Inflammatory macrophage (primary cell): ENCODE results near the gene PPP4R2.
A peak's percentile ranks its signal among the peaks of the same experiment; 100 is the strongest.

Experiments used
- DNase-seq, 2 donors: peaks; one replicate each; pipeline ENCODE4 v3.0.0-alpha.2; 2020 to 2022

PPP4R2 gene

DNA sequence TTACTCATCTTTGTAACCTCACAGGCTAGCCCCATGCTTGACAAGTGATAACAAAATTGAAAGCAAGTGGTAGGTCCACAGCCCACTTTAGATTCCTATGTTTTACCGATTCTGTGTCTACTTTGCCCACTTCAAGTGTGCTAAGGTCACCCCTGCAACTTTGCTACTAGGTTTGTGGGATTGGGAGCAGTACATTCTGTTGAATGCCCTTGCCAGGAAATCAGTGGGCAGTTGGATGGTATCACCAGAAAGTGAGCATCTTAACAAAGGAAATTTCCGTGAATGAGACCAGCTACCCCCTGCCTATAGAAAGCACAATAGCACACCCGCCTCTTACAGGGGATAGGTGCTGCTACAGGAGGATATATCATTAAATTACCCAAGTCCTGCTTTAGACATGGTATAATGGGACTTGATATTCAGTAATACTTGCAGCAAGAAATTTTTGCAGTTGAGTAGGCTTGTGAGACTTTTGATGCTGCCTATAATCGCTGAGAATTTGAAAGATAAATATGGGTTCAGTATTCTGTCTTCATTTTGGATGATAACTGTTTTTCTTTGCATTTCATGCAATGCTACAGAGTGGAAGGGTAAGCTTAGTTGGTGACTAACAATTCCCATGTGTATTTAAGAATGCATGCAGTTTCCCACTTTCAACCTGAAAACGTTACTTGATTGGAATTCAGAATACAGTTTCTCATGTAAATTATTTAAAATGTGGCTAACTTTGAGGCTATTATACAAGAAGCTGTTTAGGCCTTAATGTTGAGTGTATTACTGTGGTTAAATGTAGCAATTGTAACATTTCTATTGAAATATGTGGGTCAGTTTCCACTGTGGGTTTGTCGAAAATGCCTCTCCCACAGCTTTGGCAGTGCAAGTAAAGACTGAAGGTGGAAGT, 74.3 kb downstream of the PPP4R2 start:
- DNase-seq, result no peak

GRCh38 chr3:73071952-73072351, 75.3 kb downstream of the PPP4R2 start:
- no peak for DNase-seq

GRCh38 chr3:73072634-73073033, 76.0 kb downstream of the PPP4R2 start:
- peak in 1 of 2 donors; percentile 3 for DNase-seq

- DNase-seq, result no peak
Measured at GRCh38 chr3:73073091-73073707, 76.6 kb downstream of the PPP4R2 start.

GRCh38 chr3:73074781-73075180, 78.2 kb downstream of the PPP4R2 start:
- DNase-seq, result no peak

- DNase-seq, result no peak
Measured at GRCh38 chr3:73080216-73080966, 83.8 kb downstream of the PPP4R2 start.

DNA sequence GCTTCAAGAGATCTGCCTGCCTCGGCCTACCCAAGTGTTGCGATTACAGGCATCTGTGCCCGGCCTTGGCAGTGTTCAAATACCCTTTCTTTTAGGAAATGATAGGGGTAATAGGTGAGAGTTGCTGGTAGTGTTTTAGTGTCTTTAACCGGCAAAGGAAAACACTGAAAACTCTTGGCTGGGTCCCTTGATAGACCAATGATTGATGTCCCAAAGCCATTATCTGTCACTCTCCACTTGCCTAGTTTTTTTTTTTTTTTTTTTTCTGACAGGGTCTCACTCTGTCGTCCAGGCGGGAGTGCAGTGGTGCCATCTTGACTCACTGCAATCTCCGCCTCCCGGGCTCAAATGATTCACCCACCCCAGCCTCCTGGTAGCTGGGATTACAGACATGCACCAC, 84.5 kb downstream of the PPP4R2 start:
- no peak for DNase-seq

DNA sequence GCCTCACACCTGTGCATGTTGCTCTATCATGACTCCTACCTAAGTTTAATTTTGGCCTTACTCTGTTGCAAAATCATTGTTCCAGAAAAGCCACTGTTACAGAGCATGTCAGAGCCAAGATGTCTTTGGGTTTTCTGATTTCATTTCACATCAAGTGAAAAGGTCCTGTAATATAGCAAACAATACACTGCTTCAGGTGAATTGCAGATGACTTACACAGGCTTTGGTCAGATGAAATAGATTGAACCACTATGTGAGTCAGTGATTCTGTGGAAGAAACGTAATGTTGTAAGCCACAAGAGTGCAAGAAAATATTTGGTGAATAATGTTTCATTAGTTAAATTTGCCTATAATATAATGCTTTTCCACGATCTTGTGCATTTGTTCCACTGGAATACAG, 87.6 kb downstream of the PPP4R2 start:
- DNase-seq, result no peak

DNA sequence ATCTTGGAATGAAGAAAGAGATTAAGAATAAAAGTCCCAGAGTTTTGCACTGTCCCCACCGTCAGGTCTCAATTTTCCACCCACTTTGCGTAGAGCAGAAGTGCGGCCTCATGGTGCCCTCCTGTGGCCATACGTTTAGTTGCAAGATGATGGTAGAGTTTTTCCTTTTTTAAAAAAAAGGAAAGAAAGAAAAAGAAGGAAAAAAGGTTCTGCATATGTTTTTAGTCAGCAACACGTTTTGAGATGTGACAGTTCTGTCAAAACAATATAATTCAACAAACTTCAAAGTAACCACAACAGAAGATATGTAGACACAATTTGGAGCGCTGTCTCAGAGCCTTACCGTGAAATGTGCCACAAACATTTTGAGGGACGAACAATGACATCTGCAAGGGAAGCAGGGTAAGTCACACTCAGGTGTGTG, 89.5 kb downstream of the PPP4R2 start:
- DNase-seq, result peak; percentile 25 to 44

- DNase-seq, result peak; percentile 21 to 38
Measured at GRCh38 chr3:73094129-73094528, 97.5 kb downstream of the PPP4R2 start.

DNA sequence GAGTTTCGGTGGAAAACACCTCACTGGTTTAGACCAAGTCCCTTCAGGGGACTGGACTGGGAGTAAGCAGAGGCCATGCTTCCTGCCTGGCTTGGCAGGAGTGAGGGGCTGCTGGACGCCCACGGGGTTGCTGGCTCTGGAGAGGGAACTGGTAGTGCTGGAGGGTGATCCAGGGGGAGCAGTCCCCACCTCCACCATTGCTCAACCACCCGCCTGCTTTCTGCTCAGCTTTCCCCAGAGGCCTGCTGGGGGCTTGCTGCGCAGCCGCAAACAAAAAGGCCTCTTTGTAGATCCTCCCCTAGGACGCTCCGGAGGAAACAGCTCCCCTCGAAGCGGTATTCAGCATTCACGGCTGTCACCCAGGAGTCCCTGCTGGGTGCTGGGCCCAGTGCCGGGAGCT, 98.3 kb downstream of the PPP4R2 start:
- peak in 1 of 2 donors; percentile 13 for DNase-seq

GRCh38 chr3:73096169-73096568, 99.6 kb downstream of the PPP4R2 start:
- DNase-seq, result no peak

- DNase-seq, result no peak
Measured at GRCh38 chr3:73098026-73098425, 101.4 kb downstream of the PPP4R2 start.

DNA sequence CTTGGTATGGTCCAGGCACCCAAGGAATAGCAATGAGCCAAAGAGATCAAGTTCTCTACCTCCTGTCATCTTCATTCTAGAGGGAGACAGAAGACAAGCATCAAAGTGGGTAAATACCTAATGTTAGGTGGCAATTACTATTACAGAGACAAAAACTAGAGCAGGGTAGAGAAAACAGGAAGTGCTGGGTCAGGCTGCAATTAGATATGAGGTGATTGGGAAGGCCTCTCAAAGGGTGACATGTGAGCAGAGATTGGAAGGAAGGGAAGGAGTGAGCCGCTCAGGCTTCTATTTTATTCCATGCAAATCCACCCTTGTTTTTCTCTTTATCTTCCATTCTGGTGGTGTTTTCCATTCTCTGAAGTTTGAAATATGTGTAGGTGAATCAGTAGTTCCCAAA, 102.3 kb downstream of the PPP4R2 start:
- peak in 1 of 2 donors; percentile 14 for DNase-seq

DNA sequence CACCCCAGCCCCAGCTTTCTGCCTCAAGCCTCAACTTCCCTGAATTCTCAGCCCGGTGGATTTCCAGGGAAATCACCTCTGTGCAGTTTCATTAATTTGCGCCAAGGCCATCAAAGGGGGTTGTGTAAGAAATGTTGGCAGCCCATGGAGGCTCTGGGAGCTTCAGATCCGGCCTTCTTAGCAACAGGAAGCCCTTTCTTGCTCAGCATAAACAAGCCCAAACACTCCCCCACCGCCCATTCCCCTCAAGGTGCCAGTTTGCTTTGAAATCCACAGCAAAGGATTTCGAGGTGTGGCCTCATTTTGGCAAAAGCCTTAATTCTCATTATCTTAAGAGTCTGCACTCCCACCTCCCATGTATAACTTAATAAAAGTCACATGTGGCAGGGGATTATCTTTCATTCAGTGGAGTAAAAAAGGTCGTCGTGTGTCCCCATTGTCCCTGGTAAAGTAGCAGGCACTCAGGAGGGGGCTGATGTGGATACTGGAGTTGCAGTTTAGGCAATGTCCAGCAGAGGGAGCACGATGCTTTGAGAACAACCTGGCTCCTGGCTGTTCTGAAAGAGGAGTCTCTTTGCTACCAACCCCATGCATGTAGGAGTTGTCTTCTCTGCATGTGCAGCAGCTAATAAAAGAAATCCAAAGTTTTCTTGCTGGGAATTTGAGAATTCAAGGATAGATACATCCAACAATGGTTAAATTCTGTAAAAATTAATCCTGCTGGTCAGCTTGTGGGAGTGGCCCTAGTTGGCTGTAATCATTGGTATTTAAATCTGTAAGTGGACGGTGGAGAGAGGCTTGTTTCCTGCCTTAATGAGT, 104.3 kb downstream of the PPP4R2 start:
- DNase-seq, result peak; percentile 82

DNA sequence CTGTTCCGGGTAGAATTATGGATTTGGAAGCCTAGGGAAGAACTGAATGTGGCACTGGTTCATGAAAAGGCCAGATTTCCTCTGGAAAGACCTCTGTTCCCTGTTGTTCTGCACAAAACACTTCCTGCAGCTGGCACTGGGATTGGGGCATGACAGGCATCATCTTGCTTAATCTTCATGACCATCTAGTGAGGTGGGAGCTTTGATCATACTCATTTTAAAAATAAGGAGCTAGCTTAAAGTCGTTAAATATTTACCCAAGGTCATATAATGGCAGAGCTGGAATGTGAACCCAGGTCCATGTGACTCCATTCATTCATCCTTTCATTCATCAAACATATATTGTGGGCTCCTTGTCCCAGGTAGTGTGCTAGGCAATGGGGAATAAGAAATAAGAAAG, 105.3 kb downstream of the PPP4R2 start:
- DNase-seq, result no peak

- no peak for DNase-seq
Measured at GRCh38 chr3:73107215-73107614, 110.6 kb downstream of the PPP4R2 start.

DNA sequence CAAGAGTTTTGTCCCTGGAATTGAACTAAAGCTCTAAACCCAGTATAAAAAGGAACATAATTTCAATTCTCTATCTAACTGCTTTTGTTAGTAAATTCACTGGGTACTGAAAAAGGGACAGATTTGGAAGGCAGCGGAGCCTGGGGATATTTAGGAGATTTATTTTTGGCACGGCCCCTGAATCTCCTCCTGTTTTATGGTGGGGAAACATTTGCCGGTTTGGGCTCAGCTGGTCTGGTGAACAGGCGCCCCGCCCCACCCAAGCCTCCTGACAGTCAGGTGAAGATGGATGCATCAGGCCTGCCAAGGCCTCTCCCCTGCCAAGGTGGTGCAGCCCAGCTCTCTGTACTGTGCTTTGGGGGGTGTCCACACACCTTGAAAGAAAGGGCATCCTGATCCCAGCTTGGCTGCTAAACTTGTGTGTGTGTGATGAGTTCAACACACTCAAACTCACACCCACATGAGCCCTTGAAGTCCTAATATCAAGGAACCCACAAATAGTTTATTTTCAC, 111.1 kb downstream of the PPP4R2 start:
- no peak for DNase-seq

- no peak for DNase-seq
Measured at GRCh38 chr3:73108750-73109149, 112.1 kb downstream of the PPP4R2 start.

- DNase-seq, result no peak
Measured at GRCh38 chr3:73110530-73110929, 113.9 kb downstream of the PPP4R2 start.

DNA sequence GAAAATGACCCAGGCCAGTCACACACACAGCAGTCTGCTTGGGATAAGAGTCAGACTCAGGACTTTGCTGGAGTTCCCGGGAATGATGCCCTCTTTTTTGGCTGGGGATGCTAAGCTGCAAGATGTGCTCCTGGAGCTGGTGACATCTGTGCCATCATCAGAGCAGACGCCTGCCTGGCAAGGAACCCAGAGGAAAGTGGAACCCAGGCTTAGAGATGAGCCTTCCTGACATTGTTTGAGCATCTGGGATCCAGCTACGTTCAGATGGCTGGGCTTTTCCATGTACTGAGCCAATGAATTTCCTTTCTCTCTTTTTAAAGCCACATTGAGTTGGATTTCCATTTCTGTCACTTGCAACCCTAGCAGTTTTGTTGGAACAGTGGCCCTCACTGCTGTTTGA, 118.1 kb downstream of the PPP4R2 start:
- no peak for DNase-seq

DNA sequence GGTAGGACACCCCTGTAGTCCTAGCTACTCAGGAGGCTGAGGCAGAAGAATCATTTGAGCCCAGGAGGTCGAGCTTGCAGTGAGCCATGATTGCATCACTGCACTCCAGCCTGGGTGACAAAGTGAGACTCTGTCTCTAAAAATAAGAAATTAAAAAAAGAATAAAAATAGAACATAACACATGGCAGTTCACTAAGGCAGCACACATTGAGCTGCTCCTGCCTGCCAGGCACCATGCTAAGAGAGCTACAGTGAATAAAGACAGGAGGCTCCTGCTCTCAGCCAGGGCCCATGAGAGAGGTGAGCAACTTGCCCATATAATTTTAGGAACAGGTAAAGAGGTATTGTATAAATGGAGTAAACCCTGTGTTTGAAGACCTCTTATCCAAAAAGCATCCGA, 119.2 kb downstream of the PPP4R2 start:
- DNase-seq, result no peak
